Esophagus squamous epithelium (tissue), 4 donors: Measurements from ENCODE around the gene UBE2J2.

Experiments used
- POLR2A ChIP-seq, 4 donors: fragments of 450-650 bp; IDR thresholded peaks; one replicate each; pipeline ENCODE4 v1.6.1; 2017; ENCODE audit warnings: antibody characterized with exemption in 4 of 4, mild to moderate bottlenecking in 4 of 4, moderate library complexity in 3 of 4
- TF ChIP-seq, protein P1 (sequence below), 6 experiments: fragments of 450-650 bp in 4 of 6; fragments of 200-600 bp in 2 of 6; sonication (generic) in 2 of 6; IDR thresholded peaks; one replicate each; pipeline ENCODE4 v1.5.1; 2016 to 2019; ENCODE audit warnings: antibody characterized with exemption in 6 of 6, mild to moderate bottlenecking in 4 of 6, moderate library complexity in 4 of 6

DNA sequence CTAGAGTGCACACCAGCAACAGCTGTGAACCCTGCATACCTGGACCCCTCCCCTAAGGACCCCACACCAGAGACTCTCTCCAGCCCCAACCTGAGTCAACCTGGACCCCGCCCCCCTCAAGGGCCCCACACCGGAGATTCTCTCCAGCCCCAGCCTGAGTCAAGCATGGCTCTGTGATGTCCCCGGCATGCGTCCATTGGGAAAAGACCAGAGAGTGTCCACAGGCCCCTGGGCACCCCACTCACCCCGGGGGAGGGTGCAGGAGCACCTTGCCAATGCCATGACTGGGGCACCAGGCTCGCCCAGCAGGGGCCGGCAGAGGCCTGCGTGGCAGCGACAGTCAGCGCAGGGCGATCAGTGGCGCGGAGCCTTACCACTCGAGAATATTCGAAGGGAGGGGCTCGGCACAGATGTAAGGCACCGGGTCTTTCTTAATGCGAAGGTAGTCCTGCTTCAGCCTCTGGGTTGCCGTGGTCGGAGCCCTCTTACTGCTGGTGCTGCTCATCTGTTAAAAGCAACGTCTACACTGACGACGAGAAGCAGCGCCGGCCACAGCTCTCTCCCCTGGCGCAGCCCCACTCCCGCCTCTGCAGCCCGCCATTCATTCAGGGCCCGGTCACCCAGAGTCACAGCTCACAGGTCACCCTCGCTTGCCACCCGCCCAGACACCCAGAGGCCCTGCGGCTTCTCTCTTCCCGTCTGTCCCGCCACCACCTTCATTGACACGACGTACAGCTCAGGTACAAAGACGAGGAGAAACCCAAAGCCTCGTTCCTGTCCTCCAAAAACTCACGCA lies 6.0 kb downstream of the UBE2J2 start:
- TF ChIP-seq, protein P1, sequence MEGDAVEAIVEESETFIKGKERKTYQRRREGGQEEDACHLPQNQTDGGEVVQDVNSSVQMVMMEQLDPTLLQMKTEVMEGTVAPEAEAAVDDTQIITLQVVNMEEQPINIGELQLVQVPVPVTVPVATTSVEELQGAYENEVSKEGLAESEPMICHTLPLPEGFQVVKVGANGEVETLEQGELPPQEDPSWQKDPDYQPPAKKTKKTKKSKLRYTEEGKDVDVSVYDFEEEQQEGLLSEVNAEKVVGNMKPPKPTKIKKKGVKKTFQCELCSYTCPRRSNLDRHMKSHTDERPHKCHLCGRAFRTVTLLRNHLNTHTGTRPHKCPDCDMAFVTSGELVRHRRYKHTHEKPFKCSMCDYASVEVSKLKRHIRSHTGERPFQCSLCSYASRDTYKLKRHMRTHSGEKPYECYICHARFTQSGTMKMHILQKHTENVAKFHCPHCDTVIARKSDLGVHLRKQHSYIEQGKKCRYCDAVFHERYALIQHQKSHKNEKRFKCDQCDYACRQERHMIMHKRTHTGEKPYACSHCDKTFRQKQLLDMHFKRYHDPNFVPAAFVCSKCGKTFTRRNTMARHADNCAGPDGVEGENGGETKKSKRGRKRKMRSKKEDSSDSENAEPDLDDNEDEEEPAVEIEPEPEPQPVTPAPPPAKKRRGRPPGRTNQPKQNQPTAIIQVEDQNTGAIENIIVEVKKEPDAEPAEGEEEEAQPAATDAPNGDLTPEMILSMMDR (IDR thresholded peaks at IDR 0.05) = no peak
- TF ChIP-seq POLR2A (IDR thresholded peaks at IDR 0.05) = no peak
